Thoracic aorta (tissue), 2 donors: ENCODE data around the gene SCUBE1. TPM values are rescaled to one million over a fixed set of nuclear protein-coding genes. Genes with fewer than 3 reads are reported as not detected.

Experiments used
- ATAC-seq: fragments of 150-250 bp; one replicate; pipeline ENCODE4 v1.8.0; 2017; ENCODE audit warnings: low read depth; ENCODE audit not compliant: insufficient number of reproducible peaks, low FRiP score
- DNase-seq: peaks from one replicate; pipeline ENCODE4 v3.0.0-alpha.2; 2020; ENCODE audit warnings: low spot score
- H3K27ac ChIP-seq, 2 donors: fragments of 200-600 bp; sonication (generic); 1 replicate in 1 of 2; 2 replicates in 1 of 2; pipeline ENCODE4 v1.5.1; 2016; ENCODE audit warnings: mild to moderate bottlenecking in 2 of 2, moderate library complexity in 2 of 2
- H3K27me3 ChIP-seq: fragments of 200-600 bp; sonication (generic); replicated peaks from 2 replicates; pipeline ENCODE4 v1.6.0; 2016; ENCODE audit warnings: mild to moderate bottlenecking; ENCODE audit not compliant: insufficient read depth
- H3K36me3 ChIP-seq: fragments of 200-600 bp; sonication (generic); one replicate; pipeline ENCODE4 v1.5.1; 2016
- H3K4me1 ChIP-seq, 2 donors: fragments of 200-600 bp; sonication (generic); 1 replicate in 1 of 2; 2 replicates in 1 of 2; pipeline versions ENCODE4 v1.5.1 to v1.6.0; 2016; ENCODE audit warnings: low read depth in 2 of 2, mild to moderate bottlenecking in 1 of 2; ENCODE audit not compliant: control insufficient read depth in 1 of 2
- H3K4me3 ChIP-seq: fragments of 200-600 bp; sonication (generic); 2 replicates; pipeline ENCODE4 v1.5.1; 2016; ENCODE audit warnings: mild to moderate bottlenecking
- H3K9me3 ChIP-seq: fragments of 200-600 bp; sonication (generic); 2 replicates; pipeline ENCODE4 v1.5.1; 2016
- total RNA-seq, 2 donors: library from RNA; depleted of rRNA; stranded (reverse); fragments of >200 nt; gene quantifications; one replicate each; pipeline versions ENCODE4 v1.1.0 to v1.2.3, GENCODE V29; 2016
- TF ChIP-seq, protein P1 (sequence below): fragments of 200-600 bp; sonication (generic); IDR thresholded peaks from one replicate; pipeline ENCODE4 v1.5.1; 2019; ENCODE audit warnings: antibody characterized with exemption

The SCUBE1 gene
- total RNA-seq, 2 donors from 2014 or later: 6.0 to 25.0 TPM

DNA sequence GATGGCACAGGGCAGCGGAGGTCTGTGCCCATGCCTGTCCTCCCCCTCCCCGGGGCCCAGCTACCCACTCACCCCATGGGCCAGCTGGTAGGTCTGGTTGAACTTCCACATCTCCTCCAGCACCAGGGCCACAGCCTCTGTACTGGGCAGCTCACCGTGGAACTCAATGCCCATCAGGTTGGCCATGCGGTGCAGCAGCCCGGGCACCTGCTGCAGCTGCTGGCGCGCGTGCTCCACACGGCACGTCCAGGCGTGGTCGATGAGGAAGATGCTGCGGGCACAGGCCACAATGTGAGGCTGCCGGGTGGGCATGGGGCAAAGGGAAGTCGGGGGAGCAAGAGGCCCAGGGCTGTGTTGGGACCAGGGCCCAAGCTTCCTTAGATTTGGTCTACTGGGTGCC, 162.5 kb downstream of the SCUBE1 start:
- TF ChIP-seq, protein P1, sequence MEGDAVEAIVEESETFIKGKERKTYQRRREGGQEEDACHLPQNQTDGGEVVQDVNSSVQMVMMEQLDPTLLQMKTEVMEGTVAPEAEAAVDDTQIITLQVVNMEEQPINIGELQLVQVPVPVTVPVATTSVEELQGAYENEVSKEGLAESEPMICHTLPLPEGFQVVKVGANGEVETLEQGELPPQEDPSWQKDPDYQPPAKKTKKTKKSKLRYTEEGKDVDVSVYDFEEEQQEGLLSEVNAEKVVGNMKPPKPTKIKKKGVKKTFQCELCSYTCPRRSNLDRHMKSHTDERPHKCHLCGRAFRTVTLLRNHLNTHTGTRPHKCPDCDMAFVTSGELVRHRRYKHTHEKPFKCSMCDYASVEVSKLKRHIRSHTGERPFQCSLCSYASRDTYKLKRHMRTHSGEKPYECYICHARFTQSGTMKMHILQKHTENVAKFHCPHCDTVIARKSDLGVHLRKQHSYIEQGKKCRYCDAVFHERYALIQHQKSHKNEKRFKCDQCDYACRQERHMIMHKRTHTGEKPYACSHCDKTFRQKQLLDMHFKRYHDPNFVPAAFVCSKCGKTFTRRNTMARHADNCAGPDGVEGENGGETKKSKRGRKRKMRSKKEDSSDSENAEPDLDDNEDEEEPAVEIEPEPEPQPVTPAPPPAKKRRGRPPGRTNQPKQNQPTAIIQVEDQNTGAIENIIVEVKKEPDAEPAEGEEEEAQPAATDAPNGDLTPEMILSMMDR: no peak
- Histone ChIP-seq H3K36me3 (peaks cover 14% of the 10 kb centered on the region), H3K9me3 (no peaks in the 10 kb centered on the region), H3K27ac (no peak overlapping the region), H3K4me3 (no peak overlapping the region), H3K4me1 (peaks cover 4 to 5% of the 10 kb centered on the region in 2 donors), H3K27me3 (no peaks in the 10 kb centered on the region)
- no peak for ATAC-seq
- no peak for DNase-seq

DNA sequence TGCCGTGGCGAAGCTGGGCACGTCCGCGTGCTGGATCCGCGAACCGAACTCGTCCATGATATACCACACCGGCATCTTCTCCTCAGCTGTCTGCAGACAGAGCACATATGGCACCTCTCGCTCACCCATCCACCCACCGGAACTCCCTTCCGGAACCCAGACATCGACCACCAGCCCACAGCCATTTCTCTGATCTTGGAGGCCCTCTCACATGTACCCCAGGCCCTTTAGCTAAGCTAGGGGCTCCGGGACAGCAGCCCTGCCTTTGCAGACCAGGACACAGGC, 163.3 kb downstream of the SCUBE1 start:
- no peak for DNase-seq
- ATAC-seq: no peak
- H3K27me3 ChIP-seq: no peaks in the 10 kb centered on the region
- peaks cover 21% of the 10 kb centered on the region for H3K36me3 ChIP-seq
- H3K4me1 ChIP-seq: no peaks in the 10 kb centered on the region
- no peaks in the 10 kb centered on the region for H3K9me3 ChIP-seq
- no peak overlapping the region for H3K27ac ChIP-seq
- TF ChIP-seq, protein P1: no peak
- no peak overlapping the region for H3K4me3 ChIP-seq

DNA sequence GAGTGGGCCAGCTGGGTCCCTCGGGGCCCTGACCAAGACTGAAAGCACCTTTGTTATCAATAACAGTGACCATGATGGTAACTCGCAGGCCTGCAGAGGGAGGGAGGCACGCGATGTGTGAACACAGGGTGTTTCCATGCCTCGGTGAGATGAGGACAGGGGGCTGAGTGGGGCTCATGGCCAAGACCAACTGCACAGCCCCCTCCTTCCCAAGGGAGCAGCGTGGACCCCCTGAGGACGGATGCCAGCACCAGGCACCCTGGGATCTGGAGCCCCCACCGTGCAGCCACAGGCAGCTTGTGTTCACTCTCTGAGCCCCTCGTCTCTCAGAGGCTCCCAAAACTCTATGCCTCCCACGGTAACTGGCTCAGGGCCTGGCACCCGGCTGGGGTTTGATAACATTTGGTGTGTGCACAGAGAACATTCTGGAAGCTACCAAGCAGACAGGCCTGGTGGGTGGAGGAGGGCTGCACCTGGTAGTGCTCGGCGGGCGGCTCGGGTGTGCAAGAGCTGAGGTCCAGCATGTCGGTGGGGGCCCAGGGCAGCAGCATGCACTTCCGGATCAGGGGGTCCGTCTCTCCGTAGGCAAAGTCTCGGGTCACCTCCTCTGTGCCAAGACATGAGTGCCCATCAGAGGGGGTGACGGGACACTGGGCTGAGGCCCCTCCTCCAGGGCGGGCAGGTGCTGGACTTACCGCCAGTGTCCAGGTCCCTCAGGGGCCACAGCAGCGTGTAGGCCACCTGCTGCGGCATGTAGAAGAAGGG, 163.8 kb downstream of the SCUBE1 start:
- DNase-seq (no peak), ATAC-seq (no peak)
- H3K27ac ChIP-seq: no peak overlapping the region
- H3K36me3 ChIP-seq: peaks cover 26% of the 10 kb centered on the region
- TF ChIP-seq, protein P1: no peak
- H3K9me3 ChIP-seq: no peaks in the 10 kb centered on the region
- no peaks in the 10 kb centered on the region for H3K27me3 ChIP-seq
- H3K4me1 ChIP-seq: no peaks in the 10 kb centered on the region
- H3K4me3 ChIP-seq: no peak overlapping the region

DNA sequence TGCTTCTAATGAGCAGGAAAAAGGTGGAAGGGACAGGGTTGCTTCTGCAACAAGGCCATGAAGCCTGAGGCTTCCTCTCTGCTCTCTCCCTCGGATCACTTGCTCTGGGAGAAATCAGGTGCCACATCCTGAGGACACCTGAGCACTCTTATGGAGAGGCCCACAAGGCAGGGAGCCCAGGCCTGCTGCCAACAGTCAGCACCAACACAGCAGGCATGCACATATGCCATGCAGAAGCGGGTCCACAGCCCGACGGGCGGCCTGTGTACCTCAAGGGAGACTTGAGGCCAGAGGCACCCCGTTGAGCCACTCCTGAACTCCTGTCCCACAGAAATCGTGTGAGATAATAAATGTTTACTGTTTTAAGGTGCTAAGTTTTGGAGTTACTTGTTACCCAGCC, 165.7 kb downstream of the SCUBE1 start:
- no peaks in the 10 kb centered on the region for H3K9me3 ChIP-seq

DNA sequence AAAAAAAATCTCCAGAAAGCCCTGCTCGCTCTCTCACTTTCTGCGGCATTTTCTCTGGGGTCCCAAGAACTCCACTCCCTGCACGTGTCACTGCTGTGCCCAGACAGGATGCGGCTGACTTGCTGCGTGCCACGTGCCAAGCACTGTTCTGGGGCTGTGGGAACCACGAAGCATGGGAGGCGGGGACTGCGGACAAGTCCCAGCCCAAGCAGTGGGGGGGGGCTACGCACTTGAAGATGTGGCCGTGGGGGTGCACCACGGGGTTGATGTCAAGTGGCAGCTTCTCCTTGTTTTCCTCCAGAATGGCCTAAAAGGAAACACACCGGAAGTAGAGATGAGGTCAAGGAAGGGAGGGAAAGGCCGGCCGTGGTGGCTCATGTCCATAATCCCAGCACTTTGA, 167.1 kb downstream of the SCUBE1 start:
- ATAC-seq: no peak
- no peak for DNase-seq
- Histone ChIP-seq H3K27ac (no peak overlapping the region), H3K27me3 (no peaks in the 10 kb centered on the region), H3K9me3 (no peaks in the 10 kb centered on the region), H3K4me1 (no peaks in the 10 kb centered on the region), H3K4me3 (no peak overlapping the region), H3K36me3 (peaks cover 44% of the 10 kb centered on the region)
- TF ChIP-seq, protein P1: no peak

More for the DNA sequence above, 165.7 kb downstream of the SCUBE1 start:
- ATAC-seq: no peak
- Histone ChIP-seq H3K4me3 (no peak overlapping the region), H3K36me3 (peaks cover 35% of the 10 kb centered on the region), H3K27ac (no peak overlapping the region), H3K4me1 (no peaks in the 10 kb centered on the region), H3K27me3 (no peaks in the 10 kb centered on the region)
- DNase-seq: no peak
- TF ChIP-seq, protein P1: no peak
